Measurements from ENCODE around the gene ADM5. TPM values are rescaled to one million over a fixed set of nuclear protein-coding genes. Genes with fewer than 3 reads are reported as not detected.
"Not testable (repeated sequence)": the region's sequence is repeated elsewhere in the genome, so short reads cannot be mapped to it uniquely, and the experiment has no call there.

Gene ADM5
- polyA plus RNA-seq, 1 donor: 1.3 TPM

DNA sequence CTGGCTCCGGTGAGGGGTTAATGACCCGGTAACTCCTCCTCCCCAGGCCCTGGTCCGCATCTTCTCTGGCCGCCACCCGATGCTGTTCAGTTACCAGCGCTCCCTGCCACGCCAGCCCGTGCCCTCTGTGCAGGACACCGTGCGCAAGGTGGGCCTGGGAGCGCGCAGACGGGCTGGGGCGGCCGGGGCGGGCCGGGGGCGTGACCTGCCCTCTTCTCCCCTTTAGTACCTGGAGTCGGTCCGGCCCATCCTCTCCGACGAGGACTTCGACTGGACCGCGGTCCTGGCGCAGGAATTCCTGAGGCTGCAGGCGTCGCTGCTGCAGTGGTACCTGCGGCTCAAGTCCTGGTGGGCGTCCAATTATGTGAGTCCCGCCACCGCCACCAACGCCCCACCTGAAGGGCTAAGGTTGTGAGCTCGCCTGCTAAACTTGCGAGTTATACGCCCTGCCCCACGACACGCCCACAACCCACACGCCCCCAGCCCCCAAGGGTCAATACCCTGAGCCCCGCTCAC is 11.9 kb downstream of the ADM5 start:
- DNase-seq: no peak

DNA sequence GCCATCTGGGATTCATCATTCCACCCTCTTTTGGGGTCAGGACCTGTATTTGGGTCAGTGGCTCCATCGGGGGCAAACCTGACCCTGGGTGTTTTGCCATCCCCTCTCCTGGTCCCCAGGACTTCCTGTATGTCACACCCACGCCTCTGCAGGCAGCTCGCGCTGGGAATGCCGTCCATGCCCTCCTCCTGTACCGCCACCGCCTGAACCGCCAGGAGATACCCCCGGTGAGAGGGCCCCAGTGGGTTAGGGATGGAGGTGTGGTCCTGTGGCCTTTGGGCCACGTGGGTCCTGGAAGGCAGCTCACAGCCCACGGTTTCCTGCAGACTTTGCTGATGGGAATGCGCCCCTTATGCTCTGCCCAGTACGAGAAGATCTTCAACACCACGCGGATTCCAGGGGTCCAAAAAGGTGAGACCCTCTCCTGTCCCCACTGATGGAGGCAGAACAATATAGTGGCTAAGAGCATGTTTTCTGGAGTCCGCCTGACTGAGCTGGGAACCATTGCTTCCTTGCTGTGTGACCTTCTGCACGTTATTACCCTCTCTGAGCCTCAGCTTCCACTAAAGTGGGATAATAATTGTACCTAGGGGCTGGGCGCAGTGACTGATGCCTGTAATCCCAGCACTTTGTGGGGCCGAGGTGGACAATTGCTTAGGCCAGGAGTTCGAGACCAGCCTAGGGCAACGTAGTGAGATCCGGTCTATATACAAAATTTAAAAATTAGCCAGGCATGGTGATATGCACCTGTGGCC is 15.7 kb downstream of the ADM5 start:
- no peak for DNase-seq

DNA sequence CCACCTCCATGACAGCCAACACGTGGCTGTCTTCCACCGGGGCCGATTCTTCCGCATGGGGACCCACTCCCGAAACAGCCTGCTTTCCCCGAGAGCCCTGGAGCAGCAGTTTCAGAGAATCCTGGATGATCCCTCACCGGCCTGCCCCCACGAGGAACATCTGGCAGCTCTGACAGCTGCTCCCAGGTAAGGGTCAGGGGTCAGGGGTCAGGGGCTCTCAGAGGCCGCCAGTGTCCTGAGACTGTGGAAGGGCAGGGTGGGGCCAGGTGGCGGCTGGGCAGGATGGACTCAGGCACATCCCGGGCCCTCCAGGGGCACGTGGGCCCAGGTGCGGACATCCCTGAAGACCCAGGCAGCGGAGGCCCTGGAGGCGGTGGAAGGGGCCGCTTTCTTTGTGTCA is 16.5 kb downstream of the ADM5 start:
- DNase-seq: no peak

DNA sequence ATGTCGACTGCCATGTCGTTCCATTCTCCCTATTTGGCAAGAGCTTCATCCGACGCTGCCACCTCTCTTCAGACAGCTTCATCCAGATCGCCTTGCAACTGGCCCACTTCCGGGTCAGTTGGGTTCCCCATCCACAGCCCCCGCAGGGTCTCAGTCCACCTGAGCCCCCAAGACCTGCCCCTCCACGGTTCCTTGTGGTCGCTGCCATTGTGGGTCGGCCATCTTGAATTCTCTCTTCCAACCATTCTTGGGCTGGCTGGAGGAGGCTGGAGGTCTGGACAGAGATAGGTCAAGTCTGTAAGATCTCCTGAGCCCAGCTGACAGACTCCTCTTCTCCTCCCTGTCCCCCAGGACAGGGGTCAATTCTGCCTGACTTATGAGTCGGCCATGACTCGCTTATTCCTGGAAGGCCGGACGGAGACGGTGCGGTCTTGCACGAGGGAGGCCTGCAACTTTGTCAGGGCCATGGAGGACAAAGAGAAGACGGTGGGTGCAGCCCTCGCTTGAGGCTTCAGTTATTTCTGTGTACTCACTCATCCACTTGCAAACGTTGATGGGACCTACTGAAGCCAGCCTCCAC is 21.1 kb downstream of the ADM5 start:
- no peak for DNase-seq

DNA sequence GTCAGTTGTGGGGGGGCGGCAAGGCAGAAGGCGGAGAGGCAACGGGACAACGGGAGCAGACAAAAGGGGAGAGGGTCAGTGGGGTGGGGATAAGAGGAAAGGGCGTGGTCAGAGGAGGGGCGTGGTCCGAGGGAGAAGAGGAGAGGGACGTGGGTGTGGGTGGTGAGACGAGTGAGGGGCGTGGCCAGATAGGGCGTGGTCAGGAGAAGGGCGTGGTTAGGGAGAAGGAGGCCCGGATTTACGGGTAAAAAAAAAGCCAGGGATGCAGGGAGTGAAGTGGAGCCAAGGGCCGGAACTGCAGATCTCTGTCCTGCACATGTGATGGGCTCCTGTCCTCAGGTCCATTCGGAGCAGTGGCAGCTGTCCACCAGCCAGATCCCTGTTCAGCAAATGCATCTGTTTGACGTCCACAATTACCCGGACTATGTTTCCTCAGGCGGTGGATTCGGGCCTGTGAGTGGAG is 23.0 kb downstream of the ADM5 start:
- DNase-seq: no peak

DNA sequence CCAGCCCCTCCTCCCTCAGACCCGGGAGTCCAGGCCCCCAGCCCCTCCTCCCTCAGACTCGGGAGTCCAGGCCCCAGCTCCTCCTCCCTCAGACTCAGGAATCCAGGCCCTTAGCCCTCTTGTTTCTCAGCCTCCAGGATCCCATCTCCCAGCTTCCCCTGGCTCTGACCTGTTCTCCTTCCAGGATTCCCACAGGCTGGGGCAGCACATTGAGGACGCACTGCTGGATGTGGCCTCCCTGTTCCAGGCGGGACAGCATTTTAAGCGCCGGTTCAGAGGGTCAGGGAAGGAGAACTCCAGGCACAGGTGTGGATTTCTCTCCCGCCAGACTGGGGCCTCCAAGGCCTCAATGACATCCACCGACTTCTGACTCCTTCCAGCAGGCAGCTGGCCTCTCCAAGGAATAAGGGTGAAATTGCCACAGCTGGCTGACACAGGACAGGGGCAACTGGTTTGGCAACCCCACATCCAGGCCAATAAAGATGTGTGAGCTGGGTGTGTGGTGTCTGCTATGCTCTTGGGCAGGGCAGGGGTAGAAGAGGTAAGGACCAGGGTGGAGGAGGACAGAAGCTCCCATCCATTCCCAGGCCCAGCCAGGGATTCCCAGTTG is 23.9 kb downstream of the ADM5 start:
- DNase-seq: no peak

DNA sequence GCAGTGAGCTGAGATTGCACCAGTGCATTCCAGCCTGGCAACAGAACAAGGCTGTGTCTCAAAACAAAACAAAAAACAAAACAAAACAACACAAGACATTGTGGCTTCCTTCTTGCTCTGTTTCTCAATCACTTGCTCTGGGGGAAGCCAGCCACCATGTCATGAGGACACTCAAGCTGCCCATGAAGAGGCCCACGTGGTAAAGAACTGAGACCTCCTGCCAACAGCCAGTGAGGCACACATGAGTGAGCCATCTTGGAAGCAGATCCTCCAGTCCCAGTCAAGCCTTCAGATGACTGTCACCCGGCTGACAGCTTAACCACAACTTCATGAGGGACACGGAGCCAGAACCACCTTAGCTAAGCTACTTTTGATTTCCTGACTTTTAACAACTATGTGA is 26.8 kb downstream of the ADM5 start:
- no peak for DNase-seq

DNA sequence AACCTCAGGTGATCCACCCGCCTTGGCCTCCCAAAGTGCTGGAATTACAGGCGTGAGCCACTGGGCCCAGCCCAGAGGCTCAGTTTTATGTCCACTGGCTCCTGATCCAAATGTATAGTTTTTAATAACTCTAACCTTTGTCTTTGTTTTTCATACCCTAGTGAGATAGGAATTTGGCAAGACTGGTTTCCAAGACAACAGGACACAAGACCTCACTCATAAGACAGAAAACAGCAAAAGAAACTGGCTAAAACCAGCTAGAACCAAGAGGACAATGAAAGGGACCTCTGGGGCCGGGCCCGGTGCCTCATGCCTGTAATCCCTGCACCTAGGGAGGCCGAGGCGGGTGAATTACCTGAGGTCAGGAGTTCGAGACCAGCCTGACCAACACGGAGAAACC is 29.1 kb downstream of the ADM5 start:
- peak; percentile 17 for DNase-seq

DNA sequence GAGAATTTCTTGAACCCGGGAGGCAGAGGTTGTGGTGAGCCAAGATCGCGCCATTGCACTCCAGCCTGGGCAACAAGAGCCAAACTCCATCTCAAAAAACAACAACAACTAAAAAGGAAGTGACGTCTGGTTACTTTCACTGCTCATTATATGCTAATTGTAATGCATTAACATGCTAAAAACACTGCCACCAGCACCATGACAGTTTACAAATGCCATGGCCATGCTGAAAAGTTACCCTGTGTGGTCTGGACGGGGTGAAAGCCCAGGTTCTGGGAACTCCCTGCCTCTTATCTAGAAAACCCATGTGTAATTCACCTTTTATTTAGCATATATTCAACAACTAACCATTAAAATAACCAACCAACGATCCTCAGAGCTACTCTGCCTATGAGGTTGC is 29.6 kb downstream of the ADM5 start:
- DNase-seq: no peak

DNA sequence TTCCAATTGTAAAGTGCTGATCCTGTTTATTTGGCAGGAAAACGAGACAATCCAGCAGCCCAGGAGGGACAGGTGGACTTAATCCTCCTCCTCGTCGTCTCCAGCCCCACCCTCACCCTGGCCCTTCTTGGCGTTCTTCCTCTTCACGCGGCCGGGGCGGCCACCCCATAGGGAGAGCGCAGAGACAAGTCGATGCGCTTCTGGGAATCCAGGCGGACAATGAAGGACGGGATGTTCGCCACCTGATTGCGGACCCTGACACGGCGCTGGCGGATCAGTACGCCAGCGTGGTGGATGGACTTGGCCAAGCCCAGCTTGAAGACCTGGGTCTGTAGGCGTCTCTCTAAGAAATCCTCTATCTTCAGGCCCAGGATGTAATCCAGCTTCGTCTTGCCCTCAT is 30.0 kb downstream of the ADM5 start:
- not testable (repeated sequence) for DNase-seq

DNA sequence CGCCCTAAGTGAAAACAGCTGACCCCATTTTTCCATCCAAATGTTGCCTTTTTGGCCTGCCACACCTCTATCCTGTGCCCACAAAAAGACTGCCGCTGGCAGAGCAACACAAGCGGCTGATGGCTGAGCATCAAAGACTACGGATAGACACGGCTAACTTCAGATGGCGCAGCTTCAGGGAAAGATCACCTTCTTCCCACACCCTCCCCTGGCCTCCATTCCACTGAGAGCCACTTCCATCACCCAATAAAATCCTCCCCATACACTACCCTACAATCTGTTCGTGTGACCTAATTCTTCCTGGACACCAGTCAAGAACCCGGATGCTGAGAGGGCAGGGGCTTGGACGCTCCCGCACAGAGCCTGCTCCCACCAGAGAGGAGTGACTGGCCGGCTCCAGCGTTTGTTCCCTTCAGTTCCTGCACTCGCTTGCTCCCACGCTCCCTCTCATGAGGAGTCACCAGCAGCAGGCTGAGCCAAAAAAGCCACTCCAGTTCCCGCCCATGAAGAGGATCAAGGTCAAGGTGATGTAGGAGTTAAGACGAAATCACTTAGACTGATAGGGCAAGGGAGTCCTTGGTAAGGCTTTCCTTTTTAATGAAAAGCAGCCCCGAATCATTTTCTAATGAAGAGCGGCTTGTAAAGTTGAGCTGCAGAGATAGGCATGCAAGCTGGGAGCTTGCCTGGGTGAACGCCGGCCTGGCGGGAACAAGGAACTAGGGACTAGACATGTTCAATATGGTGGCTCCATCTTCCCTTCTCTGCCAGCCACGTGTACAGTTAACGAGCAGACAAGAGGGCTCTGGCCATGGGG is 38.0 kb downstream of the ADM5 start:
- peak; percentile 12 for DNase-seq

DNA sequence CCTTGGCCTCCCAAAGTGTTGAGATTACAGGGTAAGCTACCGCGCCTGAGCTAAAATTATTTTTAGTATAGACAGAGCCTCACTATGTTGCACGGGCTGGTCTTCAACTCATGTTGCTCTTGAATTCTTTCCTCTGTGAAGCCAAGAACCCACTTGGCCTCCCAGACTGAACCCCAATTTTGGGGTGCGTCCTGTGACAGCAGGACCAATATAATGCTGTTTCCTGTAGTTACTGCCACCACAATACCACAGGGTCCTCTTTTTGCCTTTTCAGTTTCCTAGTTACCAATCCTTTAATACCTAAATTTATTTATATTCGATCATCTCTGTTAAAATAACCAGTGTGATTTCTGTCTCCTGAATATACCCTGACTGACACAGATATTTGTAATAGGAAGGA is 40.8 kb downstream of the ADM5 start:
- DNase-seq: no peak

DNA sequence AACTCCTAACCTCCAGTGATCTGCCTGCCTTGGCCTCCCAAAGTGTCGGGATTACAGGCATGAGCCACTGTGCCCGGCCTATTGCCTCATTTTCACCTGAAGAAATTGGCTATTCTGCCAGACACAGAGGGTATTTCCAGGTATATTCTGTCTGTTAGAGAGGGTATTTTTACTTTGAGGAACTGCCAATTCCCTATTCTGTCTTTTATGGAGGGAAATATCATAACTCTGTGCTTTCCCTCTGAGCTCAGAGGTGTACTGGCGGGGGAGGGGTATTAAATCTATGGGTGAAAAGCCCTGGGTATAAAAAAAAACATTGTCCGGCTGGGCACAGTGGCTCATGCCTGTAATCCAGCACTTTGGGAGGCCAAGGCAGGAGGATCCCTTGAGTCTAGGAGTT is 48.9 kb downstream of the ADM5 start:
- DNase-seq: no peak

DNA sequence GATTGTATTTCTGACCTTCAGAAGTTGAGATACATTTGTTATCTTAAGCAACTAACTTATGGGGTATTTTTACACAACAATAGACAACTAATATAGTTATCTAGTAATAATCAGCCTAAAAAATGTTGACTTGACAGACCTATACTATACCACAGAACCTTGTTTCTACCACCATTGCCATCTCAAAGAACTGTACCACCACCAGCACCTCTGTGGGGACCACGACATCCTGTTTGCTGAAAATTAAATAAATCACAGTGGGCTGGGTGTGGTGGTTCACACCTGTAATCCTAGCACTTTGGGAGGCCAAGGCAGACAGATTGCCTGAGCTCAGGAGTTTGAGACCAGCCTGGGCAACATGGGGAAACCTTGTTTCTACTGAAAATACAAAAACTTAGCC is 49.7 kb downstream of the ADM5 start:
- no peak for DNase-seq

DNA sequence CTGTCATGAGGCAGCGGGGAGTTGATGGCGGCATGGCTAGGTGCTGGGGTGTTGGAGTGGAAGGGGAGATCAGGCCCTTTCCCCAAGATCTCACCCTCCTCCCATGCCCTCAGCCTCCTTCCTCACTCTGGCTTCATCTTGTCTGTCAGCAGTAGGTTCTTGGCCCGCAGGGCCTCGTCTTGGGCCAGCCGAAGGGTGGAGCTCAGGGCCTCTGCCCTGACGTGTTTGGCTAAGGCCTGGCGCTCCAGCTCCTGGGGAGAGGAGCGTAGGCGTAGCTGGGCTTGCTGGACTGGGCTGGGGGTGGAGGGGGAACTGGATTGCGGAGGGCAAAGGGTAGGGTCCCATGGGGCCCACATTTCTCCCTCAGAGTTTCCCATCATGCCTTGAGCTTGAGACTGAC is 50.5 kb downstream of the ADM5 start:
- no peak for DNase-seq

Other genes with a start within 250 kb of the ADM5 start
- gene SLC17A7, start 248.1 kb upstream of the ADM5 start, polyA plus RNA-seq (ENCODE audit: insufficient read length): 0.43 TPM
- 91.6 TPM for gene PIH1D1, start 237.8 kb upstream of the ADM5 start, polyA plus RNA-seq (ENCODE audit: insufficient read length)
- gene ALDH16A1, start 236.4 kb upstream of the ADM5 start, polyA plus RNA-seq (ENCODE audit: insufficient read length): 16.6 TPM
- 3.3 TPM for gene FLT3LG, start 215.4 kb upstream of the ADM5 start, polyA plus RNA-seq (ENCODE audit: insufficient read length)
- gene RPL13A, start 202.0 kb upstream of the ADM5 start, polyA plus RNA-seq (ENCODE audit: insufficient read length): 2,088 TPM
- 2,367 TPM for gene RPS11, start 193.2 kb upstream of the ADM5 start, polyA plus RNA-seq (ENCODE audit: insufficient read length)
- gene FCGRT, start 176.9 kb upstream of the ADM5 start, polyA plus RNA-seq (ENCODE audit: insufficient read length): 222 TPM
- 14.6 TPM for gene RCN3, start 161.6 kb upstream of the ADM5 start, polyA plus RNA-seq (ENCODE audit: insufficient read length)
- gene NOSIP, start 109.0 kb upstream of the ADM5 start, polyA plus RNA-seq (ENCODE audit: insufficient read length): 61.9 TPM
- 7.3 TPM for gene PRRG2, start 108.3 kb upstream of the ADM5 start, polyA plus RNA-seq (ENCODE audit: insufficient read length)
- gene PRR12, start 98.4 kb upstream of the ADM5 start, polyA plus RNA-seq (ENCODE audit: insufficient read length): 20.7 TPM
- 16.2 TPM for gene RRAS, start 49.5 kb upstream of the ADM5 start, polyA plus RNA-seq (ENCODE audit: insufficient read length)
- 28.7 TPM for gene SCAF1, start 47.4 kb upstream of the ADM5 start, polyA plus RNA-seq (ENCODE audit: insufficient read length)
- 53.2 TPM for gene IRF3, start 23.7 kb upstream of the ADM5 start, polyA plus RNA-seq (ENCODE audit: insufficient read length)
- 20.7 TPM for gene BCL2L12, start 23.7 kb upstream of the ADM5 start, polyA plus RNA-seq (ENCODE audit: insufficient read length)
- 202 TPM for gene PRMT1, start 12.3 kb upstream of the ADM5 start, polyA plus RNA-seq (ENCODE audit: insufficient read length)
- gene CPT1C, start 1.5 kb downstream of the ADM5 start, polyA plus RNA-seq (ENCODE audit: insufficient read length): 11.5 TPM
- 0.08 TPM for gene TSKS, start 73.7 kb downstream of the ADM5 start, polyA plus RNA-seq (ENCODE audit: insufficient read length)
- gene AP2A1, start 77.4 kb downstream of the ADM5 start, polyA plus RNA-seq (ENCODE audit: insufficient read length): 52.9 TPM
- 33.9 TPM for gene FUZ, start 123.7 kb downstream of the ADM5 start, polyA plus RNA-seq (ENCODE audit: insufficient read length)
- gene MED25, start 128.7 kb downstream of the ADM5 start, polyA plus RNA-seq (ENCODE audit: insufficient read length): 71.9 TPM
- gene PTOV1, start 161.6 kb downstream of the ADM5 start, polyA plus RNA-seq (ENCODE audit: insufficient read length): 296 TPM
- gene PNKP, start 178.0 kb downstream of the ADM5 start, polyA plus RNA-seq (ENCODE audit: insufficient read length): 71.5 TPM
- gene AKT1S1, start 187.8 kb downstream of the ADM5 start, polyA plus RNA-seq (ENCODE audit: insufficient read length): 26.1 TPM
- 39.7 TPM for gene TBC1D17, start 188.1 kb downstream of the ADM5 start, polyA plus RNA-seq (ENCODE audit: insufficient read length)
- 2.7 TPM for gene IL4I1, start 207.3 kb downstream of the ADM5 start, polyA plus RNA-seq (ENCODE audit: insufficient read length)
- 20.0 TPM for gene ATF5, start 239.6 kb downstream of the ADM5 start, polyA plus RNA-seq (ENCODE audit: insufficient read length)
- 61.9 TPM for gene NUP62, start 239.9 kb downstream of the ADM5 start, polyA plus RNA-seq (ENCODE audit: insufficient read length)